Pancreas (tissue), 10 donors: Measurements from ENCODE around the gene CYP2R1. TPM values are rescaled to one million over a fixed set of nuclear protein-coding genes. Genes with fewer than 3 reads are reported as not detected.

Source experiments
- ATAC-seq, 4 donors: fragments of 200-7000 bp; cut with Tn5 transposase; one replicate each; pipeline versions ENCODE4 v1.8.0 to v1.9.1; 2020; ENCODE audit warnings: mild to moderate bottlenecking in 4 of 4, moderate library complexity in 4 of 4
- DNase-seq, 6 donors: peaks; one replicate each; pipeline ENCODE4 v3.0.0-alpha.2; 2020
- FAIRE-seq: peaks from 2 replicates; lab custom pipeline; 2012; peaks lifted over from hg19 to GRCh38; lab: Jason Lieb, UNC
- H3K27ac ChIP-seq, 4 donors: fragments of 200-600 bp; sonication (generic); 1 replicate in 3 of 4; 2 replicates in 1 of 4; pipeline versions ENCODE4 v1.5.0 to v1.8.0; 2020
- H3K27me3 ChIP-seq, 4 donors: fragments of 200-600 bp; one replicate each; pipeline ENCODE4 v1.8.0; 2021
- H3K36me3 ChIP-seq, 3 donors: fragments of 200-600 bp; sonication (generic) in 1 of 3; one replicate each; pipeline versions ENCODE4 v1.5.0 to v1.8.0; 2020 to 2021
- H3K4me1 ChIP-seq, 3 donors: fragments of 200-600 bp; one replicate each; pipeline ENCODE4 v1.8.0; 2021
- H3K4me3 ChIP-seq, 4 donors: fragments of 200-600 bp; sonication (generic) in 2 of 4; one replicate each; pipeline versions ENCODE4 v1.5.0 to v1.8.0; 2020 to 2021
- H3K9me3 ChIP-seq, 4 donors: fragments of 200-600 bp; one replicate each; pipeline ENCODE4 v1.8.0; 2021
- CTCF ChIP-seq, 4 donors: fragments of 200-600 bp; sonication (generic) in 3 of 4; IDR thresholded peaks; one replicate each; pipeline versions ENCODE4 v1.5.0 to v1.8.0; 2021; ENCODE audit warnings: antibody characterized with exemption in 4 of 4
- WGBS, 2 donors: extraction: QIAGEN DNeasy Blood & Tissue Kit; methylation state at CpG; one replicate each; pipeline ENCODE4 v1.1.7; 2013; 5-methylcytosine and 5-hydroxymethylcytosine counted together
- intact Hi-C, 3 donors: fragments of 100-400 bp; cut with DNase I; formaldehyde crosslinking; loops; one replicate each; pipeline versions ENCODE4 v1.11.1 to v1.14.2; 2022
- polyA plus RNA-seq, 2 donors: library from polyadenylated mRNA; stranded (reverse); fragments of 200-250 nt; gene quantifications; one replicate each; pipeline ENCODE4 v1.2.3, GENCODE V29; 2013
- total RNA-seq, 6 donors: library from RNA; stranded (reverse); fragmentation: NEBNext Ultra II Directional in 4 of 6; extraction: Animal tissue kit (Norgen Biotek cat#: 25700) in 4 of 6; gene quantifications; one replicate each; pipeline versions ENCODE4 v1.2.1 to v1.2.4, GENCODE V29; 2021 to 2023
- donor health status: healthy with polysubstance abuse.
- donor health status: DM: no; HTN: no; CAD: no; lungs with moderate emphysema.
- donor health status: DM: no; HTN: no; CAD: no.
- donor health status: control.
- donor health status: control.
- donor health status: Bipolar disorder and iron deficiency.
- donor health status: DM: yes; HTN: yes; CAD: no.
- donor health status: DM: no; HTN: no; CAD: no.
- donor health status: DM: no; HTN: no; CAD: no.
- donor health status: DM: yes; HTN: yes; CAD: no.

CYP2R1 gene, protein sequence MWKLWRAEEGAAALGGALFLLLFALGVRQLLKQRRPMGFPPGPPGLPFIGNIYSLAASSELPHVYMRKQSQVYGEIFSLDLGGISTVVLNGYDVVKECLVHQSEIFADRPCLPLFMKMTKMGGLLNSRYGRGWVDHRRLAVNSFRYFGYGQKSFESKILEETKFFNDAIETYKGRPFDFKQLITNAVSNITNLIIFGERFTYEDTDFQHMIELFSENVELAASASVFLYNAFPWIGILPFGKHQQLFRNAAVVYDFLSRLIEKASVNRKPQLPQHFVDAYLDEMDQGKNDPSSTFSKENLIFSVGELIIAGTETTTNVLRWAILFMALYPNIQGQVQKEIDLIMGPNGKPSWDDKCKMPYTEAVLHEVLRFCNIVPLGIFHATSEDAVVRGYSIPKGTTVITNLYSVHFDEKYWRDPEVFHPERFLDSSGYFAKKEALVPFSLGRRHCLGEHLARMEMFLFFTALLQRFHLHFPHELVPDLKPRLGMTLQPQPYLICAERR
- total RNA-seq (10 to 100 TPM in 2 of 6 donors, 1 to 10 TPM in 4; 5.0 to 12.2 (median 8.4) TPM), polyA plus RNA-seq (10 to 100 TPM; 32.1 to 33.0 TPM)

DNA sequence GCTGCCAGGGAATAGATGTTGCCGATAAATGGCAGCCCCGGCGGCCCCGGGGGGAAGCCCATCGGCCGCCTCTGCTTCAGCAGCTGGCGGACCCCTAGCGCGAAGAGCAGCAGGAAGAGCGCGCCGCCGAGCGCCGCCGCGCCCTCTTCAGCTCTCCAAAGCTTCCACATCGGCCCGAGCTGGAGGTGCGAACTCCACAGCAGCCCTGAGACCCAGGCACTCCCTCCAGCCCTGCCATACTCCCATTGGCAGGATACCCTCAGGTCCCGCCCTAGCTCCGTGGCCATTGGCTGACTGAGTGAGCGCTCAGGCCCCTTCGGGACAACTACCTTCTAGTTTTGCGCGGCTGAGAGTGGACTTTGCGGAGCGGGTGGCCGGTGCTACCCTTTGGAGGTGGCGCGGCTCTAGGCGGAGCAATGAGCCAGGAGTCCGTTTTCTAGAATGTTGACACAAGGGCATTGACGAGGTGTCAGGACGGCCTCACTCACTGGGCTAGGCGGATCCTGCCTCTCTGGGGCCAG, at the start of gene CYP2R1:
TSS of gene CYP2R1 (minus strand) at position 196 of the 521 bp plus-strand sequence. CDS start at position 170, 26 bp downstream.
- DNase-seq (peak; percentile 91 to 98 (median 97)), ATAC-seq (peak; percentile 94 to 98 (median 96)), FAIRE-seq (no peak)
- Histone ChIP-seq H3K36me3 (no peaks in the 10 kb centered on the region), H3K4me1 (peaks cover 0 to 14% (median 6%) of the 10 kb centered on the region in 3 donors), H3K27me3 (no peaks in the 10 kb centered on the region), H3K4me3 (peak within 1 kb of the TSS; percentile 50 to 79 (median 70)), H3K9me3 (no peaks in the 10 kb centered on the region), H3K27ac (peak within 1 kb of the TSS; percentile 87 to 94 (median 93))
- intact Hi-C loops = no loop called here
- WGBS, 2 donors = 1% methylated on average over 26 to 36 of the region's 36 CpGs
- no peak for TF ChIP-seq CTCF (IDR thresholded peaks at IDR 0.05)

- no peak for FAIRE-seq
- H3K9me3 ChIP-seq = no peaks in the 10 kb centered on the region
- intact Hi-C loops = no loop called here
- TF ChIP-seq CTCF (IDR thresholded peaks at IDR 0.05) = no peak
- H3K4me1 ChIP-seq = no peaks in the 10 kb centered on the region
- H3K27me3 ChIP-seq = no peaks in the 10 kb centered on the region
- H3K4me3 ChIP-seq = no peak overlapping the region
- DNase-seq = no peak
- ATAC-seq = no peak
- 82 to 84% methylated on average over 1 of the region's 1 CpG for WGBS, 2 donors
- H3K36me3 ChIP-seq = no peaks in the 10 kb centered on the region
- no peak overlapping the region for H3K27ac ChIP-seq
Observed at GRCh38 chr11:14938936-14939335, 46.9 kb upstream of the CYP2R1 start.

GRCh38 chr11:14934641-14935351, 42.8 kb upstream of the CYP2R1 start:
- Histone ChIP-seq H3K36me3 (no peaks in the 10 kb centered on the region), H3K27me3 (no peaks in the 10 kb centered on the region), H3K4me3 (no peak overlapping the region), H3K4me1 (no peaks in the 10 kb centered on the region), H3K9me3 (no peaks in the 10 kb centered on the region), H3K27ac (no peak overlapping the region)
- 96% methylated on average over 1 of the region's 1 CpG for WGBS, 2 donors
- intact Hi-C loops = no loop called here
- FAIRE-seq = no peak
- ATAC-seq = no peak
- no peak for DNase-seq
- TF ChIP-seq CTCF (IDR thresholded peaks at IDR 0.05) = no peak

- H3K4me3 ChIP-seq = no peak overlapping the region
- no peaks in the 10 kb centered on the region for H3K36me3 ChIP-seq
- no peak for TF ChIP-seq CTCF (IDR thresholded peaks at IDR 0.05)
- ATAC-seq (no peak), DNase-seq (no peak), FAIRE-seq (no peak)
- H3K9me3 ChIP-seq = no peaks in the 10 kb centered on the region
- no peak overlapping the region for H3K27ac ChIP-seq
- H3K4me1 ChIP-seq = no peaks in the 10 kb centered on the region
- intact Hi-C loops = no loop called here
- no peaks in the 10 kb centered on the region for H3K27me3 ChIP-seq
Observed at GRCh38 chr11:14932447-14932846, 40.4 kb upstream of the CYP2R1 start.
